ENCODE measurements around the gene HSPA4. TPM values are rescaled to one million over a fixed set of nuclear protein-coding genes. Genes with fewer than 3 reads are reported as not detected.

Gene HSPA4
- total RNA-seq, 8 experiments from 2014 or later, result 77.9 to 159 (median 113) TPM

DNA sequence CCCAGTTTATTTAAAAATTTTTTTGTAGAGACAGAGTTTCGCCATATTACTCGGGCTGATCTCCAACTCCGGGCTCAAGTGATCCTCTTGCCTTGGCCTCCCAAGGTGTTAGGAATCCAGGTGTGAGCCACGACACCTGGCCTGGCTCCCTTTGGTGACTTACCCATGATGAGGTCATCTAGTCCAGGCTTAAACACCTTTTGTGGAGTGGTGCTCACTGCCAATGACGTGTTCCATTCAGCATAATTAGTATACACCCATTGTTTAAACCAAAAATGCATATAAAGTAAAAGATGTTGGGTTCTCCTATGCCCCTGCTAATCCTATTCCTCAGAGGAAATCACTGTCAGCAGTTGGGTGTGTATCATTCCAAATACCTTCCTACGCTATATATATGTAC is 91.0 kb downstream of the HSPA4 start:
- Histone ChIP-seq H3K4me1 (replicated peaks in 1 of 2) (no peaks in the 10 kb centered on the region), H3K4me3 (no peak overlapping the region), H3K27ac (no peak overlapping the region)
- no peak for ATAC-seq (replicated peaks in 6 of 8)
- in situ Hi-C loops (cut with MboI; ENCODE audit: low pct_unique_long_range_greater_than_20kb in 2 of 9, low sequenced_read_pairs in 9 of 9, unreplicated experiment in 9 of 9), result no loop called here
- WGBS, 10 experiments, result 19 to 84% (median 67%) methylated on average over 1 to 6 of the region's 6 CpGs; no CpG with 5 or more reads in 2 of the 10 experiments

DNA sequence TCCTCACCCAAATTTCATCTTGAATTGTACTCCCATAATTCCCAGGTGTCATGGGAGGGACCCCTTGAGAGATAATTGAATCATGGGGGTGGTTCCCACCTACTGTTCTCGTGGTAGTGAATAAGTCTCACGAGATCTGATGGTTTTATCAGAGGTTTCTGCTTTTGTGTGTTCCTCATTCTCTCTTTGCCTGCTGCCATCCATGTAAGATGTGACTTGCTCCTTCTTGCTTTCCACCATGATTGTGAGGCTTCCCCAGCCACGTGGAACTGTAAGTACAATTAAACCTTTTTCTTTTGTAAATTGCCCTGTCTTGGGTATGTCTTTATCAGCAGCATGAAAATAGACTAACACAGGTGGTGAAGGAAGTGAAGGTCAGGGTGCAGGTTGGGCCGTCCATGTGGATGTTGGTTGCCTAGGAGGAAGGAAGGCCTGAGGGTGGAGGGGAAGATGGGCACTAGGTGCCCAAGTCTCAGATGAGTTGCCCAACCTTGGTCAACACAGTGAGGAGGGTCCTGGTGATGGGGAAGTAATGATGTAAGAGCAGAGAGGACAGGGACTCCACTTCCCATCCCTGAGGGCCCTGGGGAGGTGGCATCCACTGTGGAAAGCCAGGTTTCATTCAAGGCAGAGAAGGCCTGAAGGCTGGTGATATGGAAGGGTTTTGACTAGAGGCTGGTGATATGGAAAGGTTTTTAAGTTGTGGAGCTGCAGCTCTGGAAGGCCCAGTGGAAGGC is 92.6 kb downstream of the HSPA4 start:
- H3K4me3 ChIP-seq, result no peak overlapping the region
- in situ Hi-C loops (cut with MboI; ENCODE audit: low pct_unique_long_range_greater_than_20kb in 2 of 9, low sequenced_read_pairs in 9 of 9, unreplicated experiment in 9 of 9), result no loop called here
- no peak for ATAC-seq (replicated peaks in 6 of 8)
- H3K27ac ChIP-seq, result no peak overlapping the region
- H3K4me1 ChIP-seq (replicated peaks in 1 of 2), result peaks cover 0 to 4% of the 10 kb centered on the region in 2 donors
- 0 to 80% (median 50%) methylated on average over 1 to 4 of the region's 4 CpGs; no CpG with 5 or more reads in 1 of the 10 experiments for WGBS, 10 experiments

DNA sequence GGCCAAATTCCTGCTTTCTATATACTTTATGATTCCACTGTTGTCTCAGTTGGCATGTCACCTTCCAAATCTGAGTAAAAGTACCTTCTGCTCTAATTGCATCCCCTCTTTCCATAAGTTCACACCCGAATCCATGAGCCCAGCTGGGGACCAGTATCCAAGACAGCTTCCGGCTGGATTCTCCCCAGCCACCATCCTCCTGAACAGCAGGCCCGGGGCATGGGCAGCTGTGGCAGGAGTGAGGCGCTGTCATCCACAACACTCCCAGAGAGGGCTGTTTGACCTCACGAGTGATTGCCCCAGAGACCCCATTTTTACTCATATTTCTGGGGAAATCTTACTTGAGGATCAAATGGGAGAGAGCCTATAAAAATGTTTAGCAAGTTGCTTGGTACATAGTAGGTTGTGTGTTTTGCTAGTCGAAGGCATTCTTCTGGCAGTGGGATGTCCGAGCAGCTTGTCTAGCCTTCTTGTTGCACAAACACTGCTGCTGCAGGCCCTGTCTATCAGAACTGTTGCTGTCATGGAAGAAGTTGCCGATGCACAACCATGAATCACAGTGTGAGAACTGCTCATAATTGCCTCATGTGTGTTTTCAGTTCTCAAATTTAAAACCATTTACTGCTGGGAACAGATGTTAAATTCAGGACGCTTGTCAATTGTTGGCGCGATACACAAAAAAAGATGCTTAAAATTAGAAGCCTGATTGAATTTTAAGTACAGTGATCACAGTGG is 93.8 kb downstream of the HSPA4 start:
- no peak overlapping the region for H3K27ac ChIP-seq
- WGBS, 10 experiments, result 15 to 100% (median 70%) methylated on average over 3 to 11 of the region's 11 CpGs
- H3K4me3 ChIP-seq, result no peak overlapping the region
- in situ Hi-C loops (cut with MboI; ENCODE audit: low pct_unique_long_range_greater_than_20kb in 2 of 9, low sequenced_read_pairs in 9 of 9, unreplicated experiment in 9 of 9), result no loop called here
- no peak for ATAC-seq (replicated peaks in 6 of 8)
- H3K4me1 ChIP-seq (replicated peaks in 1 of 2), result peaks cover 10 to 11% of the 10 kb centered on the region in 2 donors

DNA sequence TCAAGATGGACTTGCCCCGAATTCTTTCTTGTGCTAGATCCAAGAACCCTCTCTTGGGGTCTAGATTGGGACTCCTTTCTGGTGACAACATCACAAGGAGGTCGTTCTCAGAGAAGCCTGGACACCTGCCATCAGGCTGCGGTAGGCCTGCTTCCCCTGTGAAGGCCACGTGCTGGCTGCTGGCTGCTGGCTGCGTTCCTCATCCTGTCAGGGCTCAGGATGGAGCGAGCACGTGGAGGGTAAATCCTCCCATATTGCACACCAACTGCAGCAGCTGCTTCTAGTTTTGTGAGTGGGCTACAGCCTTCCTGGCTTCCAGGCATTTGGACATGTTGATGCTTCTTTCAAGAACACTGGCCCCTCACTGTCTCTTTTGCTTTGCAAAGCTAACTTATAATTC is 95.6 kb downstream of the HSPA4 start:
- ATAC-seq (replicated peaks in 6 of 8), result peak in 1 of 8 experiments; percentile 36
- in situ Hi-C loops (cut with MboI; ENCODE audit: low pct_unique_long_range_greater_than_20kb in 2 of 9, low sequenced_read_pairs in 9 of 9, unreplicated experiment in 9 of 9), result no loop called here
- 0 to 91% (median 53%) methylated on average over 1 to 6 of the region's 7 CpGs; no CpG with 5 or more reads in 2 of the 10 experiments for WGBS, 10 experiments
- no peak overlapping the region for H3K27ac ChIP-seq
- H3K4me1 ChIP-seq (replicated peaks in 1 of 2), result peaks cover 10 to 16% of the 10 kb centered on the region in 2 donors
- no peak overlapping the region for H3K4me3 ChIP-seq

DNA sequence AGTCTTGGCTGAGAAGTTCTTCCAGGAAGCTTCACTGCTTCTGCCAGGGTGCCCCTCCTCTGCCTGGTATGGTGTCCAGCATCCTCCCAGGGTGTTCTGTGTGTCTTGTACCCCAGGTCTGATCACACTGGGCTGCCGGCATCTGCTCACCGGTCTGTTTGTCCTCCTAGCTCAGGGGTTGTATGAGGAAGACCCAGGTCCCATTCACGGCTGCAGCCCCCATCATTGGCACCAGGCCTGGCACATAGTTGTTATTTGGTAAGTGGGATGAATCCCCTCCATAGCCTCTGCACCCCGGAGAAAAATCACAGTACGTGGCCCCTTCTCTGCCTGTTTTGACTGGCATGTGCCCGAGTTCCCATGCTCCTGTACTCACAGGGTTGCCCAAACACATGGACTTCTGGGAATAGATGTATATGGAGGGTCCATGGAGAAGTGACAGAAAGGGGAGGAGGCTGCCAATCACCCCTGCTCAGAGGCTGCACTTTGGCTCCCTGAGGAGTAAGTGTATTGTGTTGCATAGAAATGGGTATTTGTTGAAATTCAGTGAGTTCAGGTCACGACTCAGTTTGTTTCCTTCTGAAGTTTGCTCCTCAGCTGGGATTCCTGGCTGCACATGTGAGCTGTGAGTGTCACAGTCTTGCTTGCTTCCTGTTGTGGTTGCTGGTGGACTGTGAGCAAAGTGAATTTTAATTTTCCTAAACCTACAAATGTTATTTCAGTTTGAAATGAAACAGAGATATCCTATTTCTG is 96.2 kb downstream of the HSPA4 start:
- no peak for ATAC-seq (replicated peaks in 6 of 8)
- 37 to 93% (median 60%) methylated on average over 1 to 3 of the region's 7 CpGs; no CpG with 5 or more reads in 5 of the 10 experiments for WGBS, 10 experiments
- Histone ChIP-seq H3K4me3 (no peak overlapping the region), H3K27ac (no peak overlapping the region), H3K4me1 (replicated peaks in 1 of 2) (peaks cover 10 to 16% of the 10 kb centered on the region in 2 donors)
- in situ Hi-C loops (cut with MboI; ENCODE audit: low pct_unique_long_range_greater_than_20kb in 2 of 9, low sequenced_read_pairs in 9 of 9, unreplicated experiment in 9 of 9), result no loop called here

DNA sequence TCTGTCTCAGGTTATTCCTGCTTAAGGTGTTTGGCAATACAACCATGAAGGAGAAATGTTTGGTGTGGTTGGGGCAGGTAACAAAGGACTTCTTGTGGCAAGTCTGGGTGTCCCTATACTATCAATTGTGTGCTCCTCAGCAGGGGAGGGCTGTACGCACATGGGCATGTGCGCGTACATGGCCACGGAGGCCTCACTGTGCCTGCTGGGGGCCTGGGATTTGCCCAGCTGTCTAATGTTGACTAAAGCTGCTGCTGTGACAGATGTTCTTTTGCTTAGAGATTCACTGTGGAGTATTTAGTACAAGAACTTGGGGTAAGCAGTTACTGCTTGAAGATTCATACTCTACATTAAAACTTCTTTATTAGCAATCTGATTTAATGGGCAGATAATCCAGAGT is 97.5 kb downstream of the HSPA4 start:
- ATAC-seq (replicated peaks in 6 of 8), result peak in 1 of 8 experiments; percentile 52
- in situ Hi-C loops (cut with MboI; ENCODE audit: low pct_unique_long_range_greater_than_20kb in 2 of 9, low sequenced_read_pairs in 9 of 9, unreplicated experiment in 9 of 9), result no loop called here
- Histone ChIP-seq H3K4me1 (replicated peaks in 1 of 2) (peaks cover 10 to 16% of the 10 kb centered on the region in 2 donors), H3K4me3 (no peak overlapping the region), H3K27ac (no peak overlapping the region)
- WGBS, 10 experiments, result 88 to 100% (median 100%) methylated on average over 1 to 4 of the region's 4 CpGs; no CpG with 5 or more reads in 5 of the 10 experiments

DNA sequence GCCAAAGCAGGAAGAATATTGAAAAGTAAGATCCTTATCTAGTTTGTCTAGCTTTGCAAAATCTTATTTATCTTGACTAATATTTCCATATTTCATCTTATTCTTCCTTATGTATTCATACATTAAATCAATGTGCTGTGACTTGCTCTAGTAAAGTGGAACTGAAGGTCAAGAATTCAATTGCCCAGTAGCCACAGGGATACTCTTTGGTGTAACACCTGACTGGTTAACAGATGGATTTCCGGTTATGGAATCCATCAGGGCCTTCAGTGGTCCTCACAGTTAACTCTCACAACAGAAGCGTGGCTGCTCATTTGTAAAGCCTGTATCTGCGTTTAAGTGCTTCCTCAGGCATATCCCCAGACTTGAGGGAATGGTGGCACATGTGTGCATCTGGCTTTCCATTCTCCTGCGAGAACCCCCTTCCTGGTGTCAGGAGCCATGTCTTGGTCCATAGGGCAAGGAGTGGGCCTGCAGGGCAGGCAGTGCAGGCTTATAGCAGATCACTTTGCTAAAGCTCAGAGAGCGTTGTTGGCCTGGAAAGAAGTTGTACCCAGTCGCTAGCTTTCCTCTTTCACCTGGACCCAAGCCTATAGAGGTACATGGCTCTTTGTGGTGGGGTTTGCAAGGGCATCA is 99.2 kb downstream of the HSPA4 start:
- in situ Hi-C loops (cut with MboI; ENCODE audit: low pct_unique_long_range_greater_than_20kb in 2 of 9, low sequenced_read_pairs in 9 of 9, unreplicated experiment in 9 of 9), result no loop called here
- Histone ChIP-seq H3K27ac (no peak overlapping the region), H3K4me3 (no peak overlapping the region), H3K4me1 (replicated peaks in 1 of 2) (peaks cover 10 to 16% of the 10 kb centered on the region in 2 donors)
- ATAC-seq (replicated peaks in 6 of 8), result no peak
- 57 to 100% (median 85%) methylated on average over 3 to 4 of the region's 6 CpGs; no CpG with 5 or more reads in 5 of the 10 experiments for WGBS, 10 experiments

DNA sequence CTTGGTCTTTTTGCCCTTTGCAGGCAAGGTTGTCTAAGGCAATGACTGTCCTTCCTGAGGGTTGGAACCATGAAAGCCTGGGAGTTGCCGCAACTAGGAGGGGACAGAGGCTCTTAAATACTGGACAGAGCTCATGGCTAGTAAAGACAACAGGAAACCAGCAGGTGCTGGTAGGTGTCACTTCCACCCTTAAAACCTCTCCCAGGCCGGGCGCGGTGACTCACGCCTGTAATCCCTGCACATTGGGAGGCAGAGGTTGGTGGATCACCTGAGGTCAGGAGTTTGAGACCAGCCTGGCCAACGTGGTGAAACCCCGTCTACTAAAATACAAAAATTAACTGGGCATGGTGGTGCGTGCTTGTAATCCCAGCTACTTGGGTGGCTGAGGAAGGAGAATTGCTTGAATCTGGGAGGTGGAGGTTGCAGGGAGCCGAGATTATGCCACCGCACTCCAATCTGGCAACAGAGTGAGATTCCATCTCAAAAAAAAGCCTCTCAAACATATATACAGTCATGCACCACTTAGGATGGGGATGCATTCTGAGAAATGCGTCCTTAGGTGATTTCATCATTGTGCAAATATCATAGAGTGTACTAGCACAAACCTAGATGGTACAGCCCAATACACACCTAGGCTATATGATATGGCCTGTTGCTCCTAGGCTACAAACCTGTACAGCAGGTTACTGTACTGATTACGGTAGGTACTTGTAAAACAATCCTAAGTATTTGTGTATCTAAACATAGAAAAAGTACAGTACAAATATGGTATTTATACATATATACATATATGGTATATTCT is 102.7 kb downstream of the HSPA4 start:
- Histone ChIP-seq H3K4me1 (replicated peaks in 1 of 2) (peaks cover 6 to 16% of the 10 kb centered on the region in 2 donors), H3K4me3 (no peak overlapping the region), H3K27ac (no peak overlapping the region)
- WGBS, 10 experiments, result 75 to 100% (median 89%) methylated on average over 1 to 9 of the region's 12 CpGs; no CpG with 5 or more reads in 3 of the 10 experiments
- ATAC-seq (replicated peaks in 6 of 8), result peak in 1 of 8 experiments; percentile 64
- in situ Hi-C loops (cut with MboI; ENCODE audit: low pct_unique_long_range_greater_than_20kb in 2 of 9, low sequenced_read_pairs in 9 of 9, unreplicated experiment in 9 of 9), result no loop called here

DNA sequence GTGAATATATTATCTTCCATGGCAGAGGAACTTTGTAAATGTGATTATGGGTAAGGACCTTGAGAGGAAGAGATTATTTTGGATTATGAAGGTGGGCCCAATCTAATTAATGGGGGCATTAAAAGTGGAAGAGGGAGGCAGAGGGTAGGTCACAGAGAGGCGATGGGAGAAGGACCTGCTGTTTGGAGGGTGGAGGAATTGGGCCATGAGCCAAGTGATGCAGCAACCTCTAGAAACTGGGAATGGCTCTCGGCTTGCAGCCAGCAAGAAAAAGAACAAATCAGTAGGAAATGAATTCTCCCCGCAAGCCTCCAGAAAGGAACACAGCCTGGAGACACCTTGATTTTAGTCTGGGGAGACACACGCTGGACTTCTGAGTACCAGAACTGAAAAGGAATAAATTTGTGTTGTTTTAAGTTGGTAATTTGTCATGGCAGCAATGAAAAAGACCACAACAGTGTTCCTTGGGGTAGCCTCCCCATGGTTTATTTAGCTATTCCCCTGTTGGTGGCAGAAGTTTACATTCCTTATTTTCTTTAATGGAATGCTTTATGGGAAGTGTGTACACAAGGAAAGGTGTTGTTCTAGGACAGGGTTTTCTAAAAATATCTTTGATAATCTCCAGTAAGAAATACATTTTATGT is 103.6 kb downstream of the HSPA4 start:
- peaks cover under 1 to 6% of the 10 kb centered on the region in 2 donors for H3K4me1 ChIP-seq (replicated peaks in 1 of 2)
- peak in 1 of 8 experiments; percentile 53 for ATAC-seq (replicated peaks in 6 of 8)
- H3K27ac ChIP-seq, result no peak overlapping the region
- in situ Hi-C loops (cut with MboI; ENCODE audit: low pct_unique_long_range_greater_than_20kb in 2 of 9, low sequenced_read_pairs in 9 of 9, unreplicated experiment in 9 of 9), result no loop called here
- WGBS, 10 experiments, result 0 to 100% (median 60%) methylated on average over 1 to 4 of the region's 4 CpGs; no CpG with 5 or more reads in 1 of the 10 experiments
- H3K4me3 ChIP-seq, result no peak overlapping the region

All from motor neuron (in vitro differentiated cells).